OCI-M2 (cell line): Measurements from ENCODE around the gene PDE12.
"Not testable (repeated sequence)": the region's sequence is repeated elsewhere in the genome, so short reads cannot be mapped to it uniquely, and the experiment has no call there.

Experiments used
- DNase-seq: peaks from one replicate; lab custom pipeline; 2025; ENCODE audit not compliant: unreplicated experiment; lab: John Stamatoyannopoulos, UW

The PDE12 gene

GRCh38 chr3:57583544-57583943 is 27.5 kb downstream of the PDE12 start:
- DNase-seq = no peak

- DNase-seq = no peak
Observed at GRCh38 chr3:57586778-57587177, 30.7 kb downstream of the PDE12 start.

- no peak for DNase-seq
Observed at GRCh38 chr3:57587905-57588304, 31.8 kb downstream of the PDE12 start.

- DNase-seq = no peak
Observed at GRCh38 chr3:57592306-57592705, 36.2 kb downstream of the PDE12 start.

- no peak for DNase-seq
Observed at GRCh38 chr3:57594144-57594543, 38.1 kb downstream of the PDE12 start.

- DNase-seq = no peak
Observed at GRCh38 chr3:57594576-57594975, 38.5 kb downstream of the PDE12 start.

GRCh38 chr3:57596495-57597126 is 40.5 kb downstream of the PDE12 start:
- DNase-seq = no peak

- peak; percentile 83 for DNase-seq
Observed at GRCh38 chr3:57597127-57597923, 41.3 kb downstream of the PDE12 start, which contains the start of gene ARF4. Gene ARF4, minus strand, starts transcription at chr3:57597344. Its CDS starts 204 bp downstream, at chr3:57597140.

- peak; percentile 8 for DNase-seq
Observed at GRCh38 chr3:57598765-57599360, 42.8 kb downstream of the PDE12 start.

- no peak for DNase-seq
Observed at GRCh38 chr3:57600195-57600594, 44.1 kb downstream of the PDE12 start.

- DNase-seq = no peak
Observed at GRCh38 chr3:57604971-57605370, 48.9 kb downstream of the PDE12 start.

- no peak for DNase-seq
Observed at GRCh38 chr3:57605683-57606082, 49.6 kb downstream of the PDE12 start.

GRCh38 chr3:57611870-57612269 is 55.8 kb downstream of the PDE12 start:
- DNase-seq = not testable (repeated sequence)

- DNase-seq = no peak
Observed at GRCh38 chr3:57616233-57616632, 60.2 kb downstream of the PDE12 start.
